H1 (cell line): Measurements from ENCODE around the gene CLTCL1.

Source experiments
- ATF2 ChIP-seq: IDR thresholded peaks from 2 replicates; pipeline ENCODE4 v1.6.1; 2012; ENCODE audit warnings: low read length, inconsistent platforms
- CBX5 ChIP-seq: fragments of 300-800, 300-1000 bp; sonication (generic); IDR thresholded peaks from 2 replicates; pipeline ENCODE4 v1.7.1; 2016; ENCODE audit warnings: antibody characterized with exemption, low read length, low read depth
- CHD2 ChIP-seq: IDR thresholded peaks from 2 replicates; pipeline ENCODE4 v1.6.1; 2012; ENCODE audit warnings: low read length, improper control_type of control experiment
- CTCF ChIP-seq, 3 experiments: IDR thresholded peaks; 1 replicate in 2 of 3; 2 replicates in 1 of 3; pipeline versions ENCODE4 v1.5.1 to v1.6.1; 2011; ENCODE audit warnings: low read length in 3 of 3, mild to moderate bottlenecking in 3 of 3, inconsistent platforms in 2 of 3, low read depth in 1 of 3, moderate library complexity in 1 of 3; ENCODE audit not compliant: insufficient read depth in 1 of 3; ENCODE audit errors: control extremely low read depth in 1 of 3
- EZH2 ChIP-seq: fragments of 200-600 bp; sonication (generic); IDR thresholded peaks from 2 replicates; pipeline ENCODE4 v1.7.1; 2012; ENCODE audit warnings: low read depth, mild to moderate bottlenecking, moderate library complexity, low read length, inconsistent platforms; ENCODE audit not compliant: severe bottlenecking
- JUN ChIP-seq: IDR thresholded peaks from 2 replicates; pipeline ENCODE4 v1.6.1; 2011; ENCODE audit warnings: low read depth, mild to moderate bottlenecking, improper control_type of control experiment, low read length
- MAX ChIP-seq: IDR thresholded peaks from 2 replicates; pipeline ENCODE4 v1.6.1; 2012; ENCODE audit warnings: inconsistent platforms
- POLR2A ChIP-seq, 2 experiments: IDR thresholded peaks; 1 replicate in 1 of 2; 2 replicates in 1 of 2; pipeline ENCODE4 v1.6.1; 2011; ENCODE audit warnings: low read depth in 2 of 2, low read length in 2 of 2, mild to moderate bottlenecking in 2 of 2; ENCODE audit errors: control extremely low read depth in 1 of 2
- RAD21 ChIP-seq, 2 experiments: IDR thresholded peaks in 1 of 2; conservative IDR thresholded peaks in 1 of 2; 2 replicates each; pipeline ENCODE4 v1.6.1; 2011; ENCODE audit warnings: low read depth in 2 of 2, low read length in 2 of 2, improper control_type of control experiment in 1 of 2, inconsistent platforms in 1 of 2, mild to moderate bottlenecking in 1 of 2, moderate library complexity in 1 of 2
- RFX5 ChIP-seq: IDR thresholded peaks from 2 replicates; pipeline ENCODE4 v1.6.1; 2011; ENCODE audit warnings: low read depth, low read length, improper control_type of control experiment, borderline replicate concordance
- RNF2 ChIP-seq: fragments of 200-900, 300-1000 bp; sonication (generic); IDR thresholded peaks from 2 replicates; pipeline ENCODE4 v1.7.1; 2016; ENCODE audit warnings: borderline replicate concordance, low read depth, mild to moderate bottlenecking, antibody characterized with exemption, low read length; ENCODE audit not compliant: poor library complexity, severe bottlenecking; ENCODE audit errors: missing control alignments
- RXRA ChIP-seq: IDR thresholded peaks from 2 replicates; pipeline ENCODE4 v1.6.1; 2011; ENCODE audit warnings: low read depth, mild to moderate bottlenecking, low read length, moderate library complexity; ENCODE audit not compliant: insufficient read depth
- SIX5 ChIP-seq: IDR thresholded peaks from 2 replicates; pipeline ENCODE4 v1.6.1; 2011; ENCODE audit warnings: mild to moderate bottlenecking, low read depth, low read length
- SP1 ChIP-seq: IDR thresholded peaks from 2 replicates; pipeline ENCODE4 v1.6.1; 2011; ENCODE audit warnings: low read depth, low read length

GRCh38 chr22:19222242-19223005, 69.1 kb downstream of the CLTCL1 start:
- TF ChIP-seq MAX: no peak
- TF ChIP-seq SIX5: no peak
- no peak for TF ChIP-seq RFX5
- no peak for TF ChIP-seq CTCF (IDR thresholded peaks at IDR 0.05; ENCODE audit: control extremely low read depth in 1 of 3, insufficient read depth in 1 of 3, low read depth in 1 of 3, low read length in 3 of 3)
- TF ChIP-seq POLR2A (IDR thresholded peaks at IDR 0.05; ENCODE audit: control extremely low read depth in 1 of 2, low read depth in 2 of 2, low read length in 2 of 2): no peak
- TF ChIP-seq ATF2: no peak
- no peak for TF ChIP-seq JUN
- TF ChIP-seq CBX5: no peak
- TF ChIP-seq RNF2: no peak
- TF ChIP-seq EZH2: no peak
- no peak for TF ChIP-seq SP1
- no peak for TF ChIP-seq RXRA
- TF ChIP-seq RAD21 (IDR thresholded peaks at IDR 0.05 in 1 of 2, conservative IDR thresholded peaks at IDR 0.05 in 1 of 2; ENCODE audit: low read depth in 2 of 2, low read length in 2 of 2): no peak
- TF ChIP-seq CHD2: no peak
